ENCODE results near the gene CST9.
A peak's percentile ranks its signal among the peaks of the same experiment; 100 is the strongest.
"Not testable (repeated sequence)": the region's sequence is repeated elsewhere in the genome, so short reads cannot be mapped to it uniquely, and the experiment has no call there.

The CST9 gene

DNA sequence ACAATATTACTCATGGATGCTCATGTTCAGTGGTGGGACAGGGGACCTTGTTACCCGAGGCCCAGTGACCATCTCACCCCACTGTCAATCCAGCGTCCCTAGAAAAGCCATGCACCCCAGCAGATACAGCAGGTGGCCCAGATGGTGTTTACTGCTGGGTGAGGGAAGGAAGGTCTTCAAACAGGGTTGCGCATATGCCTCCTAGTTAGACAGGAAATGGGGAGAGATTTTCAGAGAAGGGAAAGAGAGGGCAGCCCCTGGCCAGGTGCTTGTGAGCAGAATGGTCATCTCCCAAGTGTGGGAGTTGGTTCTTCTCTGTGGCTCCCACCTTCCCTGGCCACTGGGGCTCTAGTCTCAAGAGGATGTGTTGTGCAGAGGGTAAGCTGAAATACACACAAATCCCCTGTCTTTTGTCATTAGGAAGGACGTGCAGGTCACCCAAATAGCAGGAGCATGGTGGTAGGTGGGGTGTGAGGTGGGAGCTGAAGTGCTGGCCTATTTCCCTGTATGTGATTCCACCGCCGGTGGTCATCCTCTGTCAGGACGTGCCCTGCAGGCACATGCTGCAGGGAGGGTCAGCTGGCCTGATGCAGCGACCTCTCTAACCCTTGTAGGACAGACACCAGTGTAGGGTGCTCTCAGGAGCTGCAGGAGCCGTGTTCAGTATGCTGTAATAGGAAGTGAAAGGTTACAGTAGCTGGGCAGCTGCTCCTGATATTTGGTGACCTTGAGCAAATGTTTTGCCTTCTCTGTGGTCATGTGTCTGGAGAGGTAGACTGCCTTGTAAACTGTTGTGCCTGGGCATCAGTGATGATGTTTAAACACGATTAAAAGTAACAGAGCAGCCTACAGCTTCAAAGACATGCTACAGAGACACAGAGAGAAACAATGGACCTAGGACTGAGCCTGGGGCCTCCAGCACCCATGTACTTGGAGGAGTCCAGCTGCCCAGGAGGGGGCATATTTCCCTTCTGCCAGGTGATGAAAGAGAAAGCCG is 35.3 kb upstream of the CST9 start:
- Mint-ChIP-seq H3K27me3 (peaks cover 46% of the 10 kb centered on the region), H3K9me3 (no peaks in the 10 kb centered on the region), H3K4me3 (no peak overlapping the region), H3K27ac (no peak overlapping the region), H3K4me1 (peaks cover 6% of the 10 kb centered on the region), H3K36me3 (no peaks in the 10 kb centered on the region)
- ATAC-seq = no peak

DNA sequence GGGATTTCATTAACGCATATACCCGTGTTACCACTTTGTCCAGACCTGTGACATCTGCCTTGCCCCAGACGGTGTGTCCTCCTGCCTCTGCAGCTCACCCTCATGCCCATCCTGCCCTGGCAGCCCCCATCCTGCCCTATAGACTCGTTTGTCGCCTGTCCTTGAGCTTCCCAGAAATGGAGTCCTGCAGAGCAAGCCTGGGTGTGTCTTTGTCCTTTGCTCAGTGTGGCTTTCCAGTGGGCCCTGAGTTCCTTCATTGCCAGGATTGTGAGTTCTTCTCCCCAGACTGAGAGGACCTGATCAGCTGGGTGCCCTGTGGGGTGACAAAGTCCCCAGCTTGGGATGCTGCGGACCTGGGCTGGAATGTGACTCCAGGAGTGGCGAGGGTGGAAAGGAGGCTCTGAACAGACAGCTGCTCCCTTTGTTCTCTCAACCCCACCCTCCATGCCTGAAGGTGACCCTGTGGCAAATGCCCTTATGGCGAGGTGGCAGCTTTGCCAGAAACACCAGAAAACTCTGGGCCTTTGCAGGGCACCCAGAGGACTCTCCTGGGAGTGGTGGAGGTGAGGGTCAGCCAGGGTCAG is 34.4 kb upstream of the CST9 start:
- Mint-ChIP-seq H3K27ac (no peak overlapping the region), H3K4me3 (no peak overlapping the region), H3K36me3 (no peaks in the 10 kb centered on the region), H3K9me3 (no peaks in the 10 kb centered on the region), H3K4me1 (peaks cover 6% of the 10 kb centered on the region), H3K27me3 (peaks cover 44% of the 10 kb centered on the region)
- ATAC-seq = no peak

GRCh38 chr20:23639490-23639958 is 33.8 kb upstream of the CST9 start:
- Mint-ChIP-seq H3K4me3 (no peak overlapping the region), H3K36me3 (no peaks in the 10 kb centered on the region), H3K4me1 (peaks cover 6% of the 10 kb centered on the region), H3K27me3 (peaks cover 46% of the 10 kb centered on the region), H3K9me3 (no peaks in the 10 kb centered on the region), H3K27ac (no peak overlapping the region)
- no peak for ATAC-seq

GRCh38 chr20:23638309-23638708 is 32.6 kb upstream of the CST9 start:
- Mint-ChIP-seq H3K36me3 (no peaks in the 10 kb centered on the region), H3K9me3 (no peaks in the 10 kb centered on the region), H3K27me3 (peaks cover 58% of the 10 kb centered on the region), H3K4me1 (no peaks in the 10 kb centered on the region), H3K27ac (no peak overlapping the region), H3K4me3 (no peak overlapping the region)
- ATAC-seq = no peak

- no peak within 1 kb of the TSS for H3K27ac Mint-ChIP-seq
- H3K36me3 Mint-ChIP-seq = no peaks in the 10 kb centered on the region
- peaks cover 60% of the 10 kb centered on the region for H3K27me3 Mint-ChIP-seq
- ATAC-seq = no peak
- no peaks in the 10 kb centered on the region for H3K4me1 Mint-ChIP-seq
- H3K9me3 Mint-ChIP-seq = no peaks in the 10 kb centered on the region
- H3K4me3 Mint-ChIP-seq = no peak within 1 kb of the TSS
Measured at GRCh38 chr20:23637282-23638221, 31.8 kb upstream of the CST9 start, which contains the start of gene CST3. Gene CST3, minus strand, starts transcription at chr20:23637955. Its CDS starts 93 bp downstream, at chr20:23637862.

- ATAC-seq = no peak
- Mint-ChIP-seq H3K27me3 (peaks cover 60% of the 10 kb centered on the region), H3K27ac (no peak overlapping the region)
Measured at GRCh38 chr20:23636908-23637281, 31.2 kb upstream of the CST9 start.

GRCh38 chr20:23636182-23636907 is 30.6 kb upstream of the CST9 start:
- Mint-ChIP-seq H3K4me1 (no peaks in the 10 kb centered on the region), H3K36me3 (no peaks in the 10 kb centered on the region), H3K27ac (no peak overlapping the region), H3K4me3 (no peak overlapping the region), H3K27me3 (peaks cover 60% of the 10 kb centered on the region), H3K9me3 (no peaks in the 10 kb centered on the region)
- no peak for ATAC-seq

More at GRCh38 chr20:23636908-23637281, 31.2 kb upstream of the CST9 start:
- no peaks in the 10 kb centered on the region for H3K4me1 Mint-ChIP-seq
- H3K9me3 Mint-ChIP-seq = no peaks in the 10 kb centered on the region
- H3K36me3 Mint-ChIP-seq = no peaks in the 10 kb centered on the region
- no peak overlapping the region for H3K4me3 Mint-ChIP-seq

DNA sequence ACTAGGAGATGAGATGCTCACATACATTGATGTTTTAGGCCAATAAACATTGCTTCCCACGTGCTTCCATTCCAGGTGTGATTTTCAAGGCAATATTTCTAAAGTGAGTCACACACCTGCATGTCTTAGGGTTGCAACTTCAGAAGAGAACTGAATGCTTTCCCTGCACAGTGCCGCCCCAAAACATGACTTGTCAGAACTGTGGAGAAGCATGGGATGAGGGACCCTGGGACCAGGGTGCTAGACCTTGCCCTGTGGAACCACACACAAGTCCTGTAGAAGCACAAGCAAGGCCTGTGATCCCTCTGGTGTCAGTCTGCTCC is 30.0 kb upstream of the CST9 start:
- not testable (repeated sequence) for H3K4me3 Mint-ChIP-seq, H3K4me1 Mint-ChIP-seq

DNA sequence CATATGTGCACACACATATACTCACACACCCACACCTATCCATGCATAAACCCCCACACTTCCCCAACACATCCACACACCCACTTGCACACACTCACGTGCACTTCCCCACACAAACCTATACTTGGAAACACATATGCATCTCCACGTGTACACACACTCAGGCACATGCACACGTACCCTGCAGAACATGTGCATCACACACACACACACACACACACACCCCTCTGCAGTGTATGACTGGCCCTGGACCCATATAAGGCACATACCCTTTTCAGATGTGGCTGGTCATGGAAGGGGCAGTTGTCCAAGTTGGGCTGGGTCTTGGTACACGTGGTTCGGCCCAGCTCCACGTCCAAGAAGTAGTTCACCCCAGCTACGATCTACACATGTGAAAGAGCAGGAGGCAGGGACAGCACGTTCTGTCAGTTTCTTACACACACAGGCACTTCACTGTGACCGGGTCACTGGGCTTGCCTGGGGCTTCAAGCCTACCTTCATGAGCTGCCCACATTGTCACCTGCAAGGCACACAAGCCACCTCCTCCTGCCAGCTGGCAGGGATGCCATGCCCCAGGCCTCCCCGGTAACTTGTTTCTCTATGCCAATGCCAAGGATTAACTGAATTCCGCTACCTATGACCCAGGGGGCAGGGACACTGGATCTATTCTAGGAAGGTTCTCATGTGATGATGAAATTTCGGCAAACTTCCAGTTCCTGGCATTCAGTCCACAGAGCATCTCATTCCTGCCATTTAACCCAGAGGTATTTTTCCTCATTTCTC is 29.5 kb upstream of the CST9 start:
- peaks cover 54% of the 10 kb centered on the region for H3K27me3 Mint-ChIP-seq
- H3K27ac Mint-ChIP-seq = no peak overlapping the region
- no peak for ATAC-seq
- no peak overlapping the region for H3K4me3 Mint-ChIP-seq
- no peaks in the 10 kb centered on the region for H3K4me1 Mint-ChIP-seq
- no peaks in the 10 kb centered on the region for H3K36me3 Mint-ChIP-seq
- H3K9me3 Mint-ChIP-seq = no peaks in the 10 kb centered on the region

More for the DNA sequence above, 30.0 kb upstream of the CST9 start:
- not testable (repeated sequence) for H3K36me3 Mint-ChIP-seq, ATAC-seq, H3K27ac Mint-ChIP-seq, H3K9me3 Mint-ChIP-seq
- peaks cover 59% of the 10 kb centered on the region for H3K27me3 Mint-ChIP-seq

- Mint-ChIP-seq H3K27ac (no peak overlapping the region), H3K36me3 (no peaks in the 10 kb centered on the region), H3K9me3 (no peaks in the 10 kb centered on the region), H3K4me3 (no peak overlapping the region), H3K27me3 (peaks cover 47% of the 10 kb centered on the region), H3K4me1 (no peaks in the 10 kb centered on the region)
- peak; percentile 9 for ATAC-seq
Measured at GRCh38 chr20:23634044-23634801, 28.5 kb upstream of the CST9 start.

DNA sequence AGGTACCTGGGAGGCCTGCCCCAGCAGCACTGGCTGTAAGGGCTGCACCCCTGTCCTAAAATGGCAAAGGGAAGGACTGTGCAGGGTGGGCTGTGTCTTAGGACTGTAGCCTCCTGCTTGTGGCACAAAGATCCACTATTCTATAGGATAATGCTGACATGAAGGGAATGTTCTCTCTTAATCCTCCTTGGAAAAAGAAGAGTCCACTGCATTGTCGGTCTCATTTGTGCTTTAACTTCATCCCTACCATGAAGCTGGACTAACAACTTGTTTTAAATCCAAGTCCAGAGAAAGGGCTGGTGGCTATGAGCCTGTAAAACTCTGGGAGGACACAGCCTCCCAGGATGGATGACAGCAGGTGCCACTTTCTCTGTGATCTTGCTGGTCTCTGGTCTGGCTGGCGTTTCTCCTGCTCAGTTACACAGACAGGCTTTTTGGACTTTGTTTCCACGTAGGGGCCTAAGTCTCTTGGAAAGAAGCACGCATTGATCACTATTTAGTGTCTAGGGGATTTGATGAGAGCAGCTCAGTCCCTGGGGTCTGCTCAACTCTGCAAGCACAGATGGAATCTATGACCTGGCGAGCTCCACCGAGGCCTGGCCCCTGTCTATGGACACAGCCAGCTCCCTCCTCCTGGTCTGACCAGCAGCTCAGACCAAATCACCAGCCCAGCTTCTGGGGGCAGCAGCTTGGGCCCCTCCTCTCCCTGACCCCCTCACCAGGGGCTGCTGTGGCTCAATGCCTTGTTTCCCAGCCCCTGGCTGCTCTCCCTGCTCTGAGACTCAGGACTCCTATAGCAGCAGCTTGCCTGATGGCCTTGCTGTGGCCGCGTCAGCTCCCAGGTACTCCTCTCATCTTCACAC is 27.2 kb upstream of the CST9 start:
- no peaks in the 10 kb centered on the region for H3K9me3 Mint-ChIP-seq
- peaks cover 46% of the 10 kb centered on the region for H3K27me3 Mint-ChIP-seq
- H3K36me3 Mint-ChIP-seq = no peaks in the 10 kb centered on the region
- ATAC-seq = no peak
- H3K27ac Mint-ChIP-seq = no peak overlapping the region
- H3K4me1 Mint-ChIP-seq = no peaks in the 10 kb centered on the region
- no peak overlapping the region for H3K4me3 Mint-ChIP-seq

GRCh38 chr20:23631981-23632710 is 26.4 kb upstream of the CST9 start:
- Mint-ChIP-seq H3K27ac (no peak overlapping the region), H3K9me3 (no peaks in the 10 kb centered on the region), H3K4me1 (no peaks in the 10 kb centered on the region), H3K36me3 (no peaks in the 10 kb centered on the region), H3K27me3 (peaks cover 45% of the 10 kb centered on the region), H3K4me3 (no peak overlapping the region)
- no peak for ATAC-seq
